Caco-2 (cell line): ENCODE measurements around the gene KLF15. TPM values are rescaled to one million over a fixed set of nuclear protein-coding genes. Genes with fewer than 3 reads are reported as not detected.

ENCODE experiments used
- BruUV-seq: library from RNA; stranded (reverse); fragments of 400-500 nt; replicated peaks from 2 replicates; lab custom pipeline; 2021; lab: Mats Ljungman, UMichigan
- CTCF ChIA-PET: fragments of 300-600 bp; sonication (Branson Sonifier 250); formaldehyde crosslinking; loops from one replicate; lab custom pipeline; 2022; ENCODE audit warnings: antibody characterized with exemption; lab: Charles Lee
- POLR2A ChIA-PET: fragments of 300-600 bp; sonication (Branson Sonifier 250); formaldehyde crosslinking; loops from one replicate; lab custom pipeline; 2022; ENCODE audit warnings: antibody characterized with exemption; lab: Charles Lee
- DNase-seq, 2 experiments: peaks; one replicate each; pipeline versions ENCODE4 v3.0.0 to v3.0.0-alpha.2; 2020 to 2022
- H3K27me3 ChIP-seq: replicated peaks from 2 replicates; pipeline ENCODE4 v1.6.0; 2011; ENCODE audit warnings: low read length; ENCODE audit not compliant: control insufficient read depth, insufficient read depth
- H3K36me3 ChIP-seq: 2 replicates; pipeline ENCODE4 v1.5.1; 2011; ENCODE audit warnings: low read length; ENCODE audit not compliant: control insufficient read depth, insufficient read depth
- H3K4me1 ChIP-seq: fragments of 250-450 bp; sonication (Bioruptor Pico); 2 replicates; pipeline ENCODE4 v1.5.1; 2020; ENCODE audit warnings: mild to moderate bottlenecking
- H3K4me3 ChIP-seq: 2 replicates; pipeline ENCODE4 v1.5.1; 2011; ENCODE audit warnings: low read depth, mild to moderate bottlenecking, control low read depth, low read length
- H3K9me3 ChIP-seq: fragments of 250-450 bp; sonication (Bioruptor Pico); 2 replicates; pipeline ENCODE4 v1.5.1; 2020; ENCODE audit warnings: mild to moderate bottlenecking, moderate library complexity
- H3K27ac Mint-ChIP-seq: one replicate; pipeline ENCODE4 v1.8.0; 2022; ENCODE audit warnings: mixed read lengths; ENCODE audit not compliant: unreplicated experiment
- H3K27me3 Mint-ChIP-seq: one replicate; pipeline ENCODE4 v1.8.0; 2022; ENCODE audit warnings: mixed read lengths; ENCODE audit not compliant: insufficient read depth, unreplicated experiment
- H3K36me3 Mint-ChIP-seq: one replicate; pipeline ENCODE4 v1.8.0; 2022; ENCODE audit warnings: mild to moderate bottlenecking, mixed read lengths; ENCODE audit not compliant: insufficient read depth, unreplicated experiment
- H3K4me1 Mint-ChIP-seq: one replicate; pipeline ENCODE4 v1.8.0; 2022; ENCODE audit warnings: low read depth, mixed read lengths; ENCODE audit not compliant: unreplicated experiment
- H3K4me3 Mint-ChIP-seq: one replicate; pipeline ENCODE4 v1.8.0; 2022; ENCODE audit warnings: mild to moderate bottlenecking, moderate library complexity, mixed read lengths; ENCODE audit not compliant: unreplicated experiment
- H3K9me3 Mint-ChIP-seq: one replicate; pipeline ENCODE4 v1.8.0; 2022; ENCODE audit warnings: mixed read lengths; ENCODE audit not compliant: unreplicated experiment
- intact Hi-C: fragments of 100-400 bp; cut with micrococcal nuclease; formaldehyde crosslinking; loops from one replicate; pipeline ENCODE4 v1.10.0; 2022; ENCODE audit not compliant: unreplicated experiment
- total RNA-seq: library from RNA; stranded (reverse); gene quantifications from 2 replicates; pipeline ENCODE4 v1.2.3, GENCODE V29; 2022
- TF ChIP-seq, protein P1 (sequence below), 2 experiments: fragments of 200-600 bp in 1 of 2; IDR thresholded peaks; 1 replicate in 1 of 2; 2 replicates in 1 of 2; pipeline versions ENCODE4 v1.5.1 to v1.8.0; 2011 to 2022; ENCODE audit warnings: antibody characterized with exemption in 1 of 2, control low read depth in 1 of 2, inconsistent platforms in 1 of 2, low read depth in 1 of 2, low read length in 1 of 2, mild to moderate bottlenecking in 1 of 2, moderate library complexity in 1 of 2; ENCODE audit not compliant: insufficient read depth in 1 of 2, severe bottlenecking in 1 of 2, unreplicated experiment in 1 of 2

The KLF15 gene
- total RNA-seq, 1 experiment from 2014 or later, result 2.7 TPM

DNA sequence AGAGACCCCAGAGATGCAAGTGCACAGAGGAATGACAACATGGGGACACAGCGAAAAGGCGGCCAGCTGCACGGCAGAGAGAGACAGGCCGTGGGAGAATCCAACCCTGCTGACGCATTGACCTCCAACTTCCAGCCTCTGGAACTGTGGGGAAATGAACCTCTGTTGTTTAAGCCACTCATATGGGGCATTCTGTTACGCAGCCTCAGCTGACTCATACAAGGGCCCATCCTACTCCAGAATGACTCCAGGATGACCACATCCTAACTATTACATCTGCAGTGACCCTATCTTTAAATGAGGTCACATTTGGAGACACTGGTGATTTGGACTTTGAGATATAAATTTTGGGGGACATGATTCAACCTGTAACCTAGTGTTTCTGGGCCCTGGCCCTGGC, 44.0 kb downstream of the KLF15 start:
- Mint-ChIP-seq H3K4me1 (no peaks in the 10 kb centered on the region), H3K4me3 (no peak overlapping the region), H3K27me3 (no peaks in the 10 kb centered on the region), H3K36me3 (no peaks in the 10 kb centered on the region), H3K9me3 (no peaks in the 10 kb centered on the region), H3K27ac (no peak overlapping the region)
- Histone ChIP-seq H3K36me3 (no peaks in the 10 kb centered on the region), H3K9me3 (no peaks in the 10 kb centered on the region), H3K4me1 (no peaks in the 10 kb centered on the region), H3K4me3 (no peak overlapping the region), H3K27me3 (no peaks in the 10 kb centered on the region)
- no TSS peak for BruUV-seq
- intact Hi-C loops, result no loop called here
- ChIA-PET CTCF (no interaction called here), POLR2A (no interaction called here)
- TF ChIP-seq, protein P1, sequence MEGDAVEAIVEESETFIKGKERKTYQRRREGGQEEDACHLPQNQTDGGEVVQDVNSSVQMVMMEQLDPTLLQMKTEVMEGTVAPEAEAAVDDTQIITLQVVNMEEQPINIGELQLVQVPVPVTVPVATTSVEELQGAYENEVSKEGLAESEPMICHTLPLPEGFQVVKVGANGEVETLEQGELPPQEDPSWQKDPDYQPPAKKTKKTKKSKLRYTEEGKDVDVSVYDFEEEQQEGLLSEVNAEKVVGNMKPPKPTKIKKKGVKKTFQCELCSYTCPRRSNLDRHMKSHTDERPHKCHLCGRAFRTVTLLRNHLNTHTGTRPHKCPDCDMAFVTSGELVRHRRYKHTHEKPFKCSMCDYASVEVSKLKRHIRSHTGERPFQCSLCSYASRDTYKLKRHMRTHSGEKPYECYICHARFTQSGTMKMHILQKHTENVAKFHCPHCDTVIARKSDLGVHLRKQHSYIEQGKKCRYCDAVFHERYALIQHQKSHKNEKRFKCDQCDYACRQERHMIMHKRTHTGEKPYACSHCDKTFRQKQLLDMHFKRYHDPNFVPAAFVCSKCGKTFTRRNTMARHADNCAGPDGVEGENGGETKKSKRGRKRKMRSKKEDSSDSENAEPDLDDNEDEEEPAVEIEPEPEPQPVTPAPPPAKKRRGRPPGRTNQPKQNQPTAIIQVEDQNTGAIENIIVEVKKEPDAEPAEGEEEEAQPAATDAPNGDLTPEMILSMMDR (IDR thresholded peaks at IDR 0.05; ENCODE audit: insufficient read depth in 1 of 2, low read depth in 1 of 2, low read length in 1 of 2, severe bottlenecking in 1 of 2, unreplicated experiment in 1 of 2), result no peak
- no peak for DNase-seq

DNA sequence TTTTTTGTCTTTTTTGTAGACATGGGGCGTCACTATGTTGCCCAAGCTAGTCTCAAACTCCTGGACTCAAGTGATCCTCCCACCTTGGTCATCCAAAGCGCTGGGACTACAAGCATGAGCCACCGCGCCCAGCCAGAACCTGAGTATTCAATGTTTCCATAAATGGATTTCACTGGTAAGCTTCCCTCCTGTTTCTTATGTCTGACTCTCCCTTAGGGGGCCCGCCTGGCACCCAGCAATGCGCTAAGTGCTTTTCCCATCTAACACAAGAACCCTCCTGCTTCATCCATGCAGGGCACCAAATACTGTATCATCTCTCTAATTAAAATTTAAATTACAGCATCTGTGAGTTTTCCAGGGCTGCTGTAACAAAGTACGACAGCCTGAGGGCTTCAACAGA, 44.9 kb downstream of the KLF15 start:
- intact Hi-C loops, result no loop called here
- Mint-ChIP-seq H3K4me1 (no peaks in the 10 kb centered on the region), H3K36me3 (no peaks in the 10 kb centered on the region), H3K27me3 (no peaks in the 10 kb centered on the region), H3K27ac (no peak overlapping the region), H3K4me3 (no peak overlapping the region), H3K9me3 (no peaks in the 10 kb centered on the region)
- no peaks in the 10 kb centered on the region for H3K36me3 ChIP-seq
- H3K27me3 ChIP-seq, result no peaks in the 10 kb centered on the region
- no peaks in the 10 kb centered on the region for H3K4me1 ChIP-seq
- H3K9me3 ChIP-seq, result no peaks in the 10 kb centered on the region
- H3K4me3 ChIP-seq, result no peak overlapping the region
- CTCF ChIA-PET, result no interaction called here
- POLR2A ChIA-PET, result no interaction called here
- TF ChIP-seq, protein P1 (IDR thresholded peaks at IDR 0.05; ENCODE audit: insufficient read depth in 1 of 2, low read depth in 1 of 2, low read length in 1 of 2, severe bottlenecking in 1 of 2, unreplicated experiment in 1 of 2), result no peak
- no peak for DNase-seq
- BruUV-seq, result no TSS peak

DNA sequence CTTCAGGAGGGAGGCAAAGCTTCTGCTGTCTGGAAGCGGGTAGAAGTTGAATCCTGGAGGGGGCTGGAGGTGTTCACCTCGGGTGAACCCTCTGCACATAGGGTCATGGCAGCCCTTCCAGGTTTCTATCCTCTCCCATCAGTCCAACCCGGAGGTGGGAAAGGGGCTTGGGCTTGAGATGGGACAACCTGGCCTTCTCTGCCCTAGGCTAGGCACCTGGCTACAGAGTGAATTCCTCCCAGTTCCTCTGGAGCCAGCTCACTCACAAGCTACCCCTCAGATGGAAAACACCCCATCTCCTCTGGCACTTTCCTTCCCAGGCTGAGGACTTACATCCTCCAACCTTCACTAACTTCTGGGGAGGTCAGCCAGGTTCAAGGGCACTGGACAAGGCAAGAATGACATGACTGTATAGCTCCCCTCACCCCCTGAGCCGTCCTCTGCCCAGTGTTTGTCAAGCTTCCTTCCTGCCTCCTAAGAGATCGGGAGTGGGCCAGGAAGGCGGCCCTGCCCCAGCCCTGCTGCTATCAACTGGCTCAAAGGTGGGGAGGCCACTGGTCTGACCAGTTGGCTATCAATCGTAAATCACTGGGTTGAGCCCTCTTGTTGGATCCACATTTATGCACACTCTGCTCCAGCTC, 45.8 kb downstream of the KLF15 start:
- Mint-ChIP-seq H3K27me3 (no peaks in the 10 kb centered on the region), H3K4me3 (no peak overlapping the region), H3K9me3 (no peaks in the 10 kb centered on the region), H3K4me1 (no peaks in the 10 kb centered on the region), H3K27ac (no peak overlapping the region), H3K36me3 (no peaks in the 10 kb centered on the region)
- BruUV-seq, result no TSS peak
- no peak for DNase-seq
- Histone ChIP-seq H3K27me3 (no peaks in the 10 kb centered on the region), H3K4me1 (no peaks in the 10 kb centered on the region), H3K9me3 (no peaks in the 10 kb centered on the region), H3K4me3 (no peak overlapping the region), H3K36me3 (no peaks in the 10 kb centered on the region)
- POLR2A ChIA-PET, result interaction anchor here (1.0 kb wide), 1 partner anchor 9 kb away, joined by 3 read pairs; no protein-coding TSS in a partner anchor
- intact Hi-C loops, result no loop called here
- CTCF ChIA-PET, result no interaction called here
- TF ChIP-seq, protein P1 (IDR thresholded peaks at IDR 0.05; ENCODE audit: insufficient read depth in 1 of 2, low read depth in 1 of 2, low read length in 1 of 2, severe bottlenecking in 1 of 2, unreplicated experiment in 1 of 2), result no peak
